ENCODE results near the gene ARHGAP6. TPM values are rescaled to one million over a fixed set of nuclear protein-coding genes. Genes with fewer than 3 reads are reported as not detected.

Gene ARHGAP6
- total RNA-seq, 1 experiment from 2014 or later: 0.10 TPM

GRCh38 chrX:11129534-11130105 is 536.1 kb downstream of the ARHGAP6 start:
- Histone ChIP-seq H3K9ac (ENCODE audit: low read length) (no peak overlapping the region), H3K79me2 (ENCODE audit: insufficient read depth, low read length) (no peaks in the 10 kb centered on the region), H3K9me2 (ENCODE audit: insufficient read depth) (no peaks in the 10 kb centered on the region), H3K4me1 (ENCODE audit: control insufficient read depth in 1 of 2, insufficient read depth in 2 of 2, low read length in 2 of 2) (no peaks in the 10 kb centered on the region), H2AFZ (ENCODE audit: low read depth, low read length, poor library complexity, severe bottlenecking) (no peak overlapping the region), H4K20me1 (ENCODE audit: insufficient read depth) (no peaks in the 10 kb centered on the region), H3K36me3 (ENCODE audit: control insufficient read depth in 1 of 2, insufficient read depth in 2 of 2, low read length in 2 of 2) (no peaks in the 10 kb centered on the region), H3K27ac (ENCODE audit: low read depth, low read length) (no peak overlapping the region), H3K4me3 (replicated peaks in 1 of 2; ENCODE audit: low read depth in 1 of 2, low read length in 2 of 2) (no peak overlapping the region), H3K9me3 (ENCODE audit: control insufficient read depth in 1 of 2, insufficient read depth in 1 of 2, low read depth in 1 of 2, low read length in 2 of 2) (no peaks in the 10 kb centered on the region), H3K27me3 (ENCODE audit: insufficient read depth, low read length) (no peaks in the 10 kb centered on the region), H3K4me2 (ENCODE audit: low read length) (no peak overlapping the region)
- ATAC-seq (no peak), DNase-seq (ENCODE audit: low read depth, low spot score) (no peak)
- BruUV-seq (replicated peaks): no TSS peak
- ChIA-PET RAD21 (ENCODE audit: low non-redundant PET in 1 of 2, low total read pairs in 2 of 2, uncharacterized antibody in 2 of 2, unreplicated experiment in 2 of 2) (no interaction called here), CTCF (interaction anchor here (1.3 kb wide), 1 partner anchor 939 kb away, joined by 3 read pairs; no protein-coding TSS in a partner anchor), POLR2A (no interaction called here)
- TF ChIP-seq EZH2 (IDR thresholded peaks at IDR 0.05) (no peak), SP1 (IDR thresholded peaks at IDR 0.05; ENCODE audit: low read depth) (no peak), ATF3 (IDR thresholded peaks at IDR 0.05) (no peak), MAX (IDR thresholded peaks at IDR 0.05) (no peak), POLR2A (IDR thresholded peaks at IDR 0.05; ENCODE audit: borderline replicate concordance, extremely low read depth, insufficient read depth, insufficient read length) (no peak), RAD21 (IDR thresholded peaks at IDR 0.05; ENCODE audit: low read depth) (no peak), FOSL1 (IDR thresholded peaks at IDR 0.05; ENCODE audit: low read depth) (no peak)
- intact Hi-C loops (cut with micrococcal nuclease): loop anchor here (10.0 kb wide), 1 partner anchor 485 kb away; no protein-coding TSS in a partner anchor

DNA sequence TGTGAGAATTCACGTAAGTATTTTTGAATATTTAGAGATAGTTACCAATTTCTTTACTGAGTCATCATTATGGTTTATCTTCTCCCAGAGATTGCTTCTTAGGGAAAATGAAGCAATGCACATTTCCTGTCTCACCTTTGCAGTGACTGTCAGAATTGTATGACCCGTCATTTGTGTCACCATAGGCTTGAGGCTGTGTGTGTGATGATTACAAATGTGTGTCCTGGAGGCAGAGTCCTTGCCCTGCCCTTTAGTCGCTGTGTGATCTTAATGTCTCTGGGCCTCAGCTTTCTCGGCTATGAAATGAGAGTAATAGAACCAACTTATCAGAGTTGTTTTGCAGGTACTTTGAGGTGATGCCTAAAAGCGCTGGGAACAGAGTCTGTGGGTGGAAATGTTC is 540.7 kb downstream of the ARHGAP6 start:
- Histone ChIP-seq H3K79me2 (ENCODE audit: insufficient read depth, low read length) (no peaks in the 10 kb centered on the region), H2AFZ (ENCODE audit: low read depth, low read length, poor library complexity, severe bottlenecking) (no peak overlapping the region), H3K4me1 (ENCODE audit: control insufficient read depth in 1 of 2, insufficient read depth in 2 of 2, low read length in 2 of 2) (no peaks in the 10 kb centered on the region), H3K27ac (ENCODE audit: low read depth, low read length) (no peak overlapping the region), H3K27me3 (ENCODE audit: insufficient read depth, low read length) (no peaks in the 10 kb centered on the region), H3K4me2 (ENCODE audit: low read length) (no peak overlapping the region), H3K9me2 (ENCODE audit: insufficient read depth) (no peaks in the 10 kb centered on the region), H3K9me3 (ENCODE audit: control insufficient read depth in 1 of 2, insufficient read depth in 1 of 2, low read depth in 1 of 2, low read length in 2 of 2) (no peaks in the 10 kb centered on the region), H3K36me3 (ENCODE audit: control insufficient read depth in 1 of 2, insufficient read depth in 2 of 2, low read length in 2 of 2) (0 out of 4 replicates have a peak, but pooled peaks cover 0 to 13% of the 10 kb centered on the region in 2 experiments), H4K20me1 (ENCODE audit: insufficient read depth) (no peaks in the 10 kb centered on the region; the same call in 1 of the 2 replicates), H3K9ac (ENCODE audit: low read length) (no peak overlapping the region), H3K4me3 (replicated peaks in 1 of 2; ENCODE audit: low read depth in 1 of 2, low read length in 2 of 2) (no peak overlapping the region)
- DNase-seq (ENCODE audit: low read depth, low spot score) (no peak), ATAC-seq (no peak)
- POLR2A ChIA-PET: no interaction called here
- TF ChIP-seq RAD21 (IDR thresholded peaks at IDR 0.05; ENCODE audit: low read depth) (no peak), EZH2phosphoT487 (IDR thresholded peaks at IDR 0.05; ENCODE audit: borderline replicate concordance) (no peak), POLR2AphosphoS5 (IDR thresholded peaks at IDR 0.05; ENCODE audit: low read depth, low read length) (no peak)
- RAD21 ChIA-PET (ENCODE audit: low non-redundant PET in 1 of 2, low total read pairs in 2 of 2, uncharacterized antibody in 2 of 2, unreplicated experiment in 2 of 2): no interaction called here
- intact Hi-C loops (cut with micrococcal nuclease): no loop called here
- BruUV-seq (replicated peaks): no TSS peak
- CTCF ChIA-PET: no interaction called here

Measured in HCT116 (cell line).